GM18499 (cell line): ENCODE measurements around the gene DCLRE1B.

Source experiments
- ATAC-seq: cut with Tn5 transposase; IDR thresholded peaks from one replicate; pipeline ENCODE4 v1.9.1; 2021; ENCODE audit warnings: moderate number of reproducible peaks; ENCODE audit not compliant: insufficient read depth, unreplicated experiment

DCLRE1B gene

GRCh38 chr1:113918243-113918642 lies 13.1 kb downstream of the DCLRE1B start:
- ATAC-seq: no peak

GRCh38 chr1:113922957-113923356 lies 17.8 kb downstream of the DCLRE1B start:
- ATAC-seq: no peak

- no peak for ATAC-seq
Measured at GRCh38 chr1:113924473-113924872, 19.3 kb downstream of the DCLRE1B start.

GRCh38 chr1:113928187-113928930 lies 23.2 kb downstream of the DCLRE1B start:
- no peak for ATAC-seq

- peak; percentile 39 for ATAC-seq
Measured at GRCh38 chr1:113928941-113929749, 24.0 kb downstream of the DCLRE1B start, which contains the start of gene HIPK1. TSS of gene HIPK1 (plus strand) at chr1:113929324.

GRCh38 chr1:113929750-113930498 lies 24.8 kb downstream of the DCLRE1B start:
- ATAC-seq: peak; percentile 13

GRCh38 chr1:113930499-113931161 lies 25.5 kb downstream of the DCLRE1B start:
- no peak for ATAC-seq

GRCh38 chr1:113931451-113931851 lies 26.3 kb downstream of the DCLRE1B start:
- no peak for ATAC-seq

- no peak for ATAC-seq
Measured at GRCh38 chr1:113934006-113934405, 28.9 kb downstream of the DCLRE1B start.

- ATAC-seq: no peak
Measured at GRCh38 chr1:113934511-113935055, 29.5 kb downstream of the DCLRE1B start.

- no peak for ATAC-seq
Measured at GRCh38 chr1:113935176-113935575, 30.1 kb downstream of the DCLRE1B start.

GRCh38 chr1:113935970-113936369 lies 30.8 kb downstream of the DCLRE1B start:
- ATAC-seq: no peak

GRCh38 chr1:113937146-113937545 lies 32.0 kb downstream of the DCLRE1B start:
- no peak for ATAC-seq

GRCh38 chr1:113938192-113938591 lies 33.1 kb downstream of the DCLRE1B start:
- no peak for ATAC-seq

- ATAC-seq: no peak
Measured at GRCh38 chr1:113940365-113941244, 35.5 kb downstream of the DCLRE1B start.

- ATAC-seq: no peak
Measured at GRCh38 chr1:113941245-113941559, 36.1 kb downstream of the DCLRE1B start.

GRCh38 chr1:113942527-113942926 lies 37.4 kb downstream of the DCLRE1B start:
- no peak for ATAC-seq

- ATAC-seq: no peak
Measured at GRCh38 chr1:113943028-113943811, 38.1 kb downstream of the DCLRE1B start.
